DMS79 treated with DMSO at 0.1 percent for 48 hours (cell line): ENCODE measurements around the gene OLFML3.
A peak's percentile ranks its signal among the peaks of the same experiment; 100 is the strongest.

Experiments used
- DNase-seq: peaks from one replicate; lab custom pipeline; 2025; lab: John Stamatoyannopoulos, UW

Gene OLFML3

DNA sequence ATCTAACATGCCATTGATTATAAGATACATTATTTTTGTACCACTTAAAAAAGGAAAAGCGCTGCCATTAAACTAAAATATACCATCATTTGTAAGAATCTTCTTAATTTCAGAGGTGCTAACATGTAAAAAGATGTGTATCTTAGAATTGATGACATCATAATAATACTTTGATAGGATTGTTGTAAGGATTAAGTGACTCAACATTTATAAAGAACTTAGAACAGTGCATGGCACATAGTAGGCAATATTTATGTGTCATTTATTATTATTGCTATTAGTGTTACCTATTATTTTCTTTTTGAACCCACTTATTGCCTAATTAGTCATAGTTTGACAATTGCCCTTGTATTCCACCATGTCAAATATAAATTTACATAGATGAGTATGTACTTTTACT lies 28.4 kb upstream of the OLFML3 start:
- DNase-seq, result no peak

DNA sequence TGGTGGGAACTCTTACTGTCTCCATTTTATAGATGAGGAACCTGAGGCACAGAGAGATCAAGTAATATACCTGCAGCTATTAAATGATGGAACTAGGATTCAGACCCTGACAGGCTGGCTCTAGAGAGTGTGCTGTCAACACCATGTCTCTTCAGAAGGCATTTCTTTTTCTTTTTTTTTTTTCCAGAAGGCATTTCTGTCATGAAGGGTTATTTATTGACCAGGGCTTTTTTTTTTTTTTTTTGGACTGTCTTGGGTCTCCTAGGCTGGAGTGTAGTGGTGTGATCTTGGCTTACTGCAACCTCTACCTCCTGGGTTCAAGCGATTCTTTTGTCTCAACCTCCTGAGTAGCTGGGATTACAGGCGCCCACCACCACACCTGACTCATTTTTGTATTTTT lies 27.6 kb upstream of the OLFML3 start:
- no peak for DNase-seq

DNA sequence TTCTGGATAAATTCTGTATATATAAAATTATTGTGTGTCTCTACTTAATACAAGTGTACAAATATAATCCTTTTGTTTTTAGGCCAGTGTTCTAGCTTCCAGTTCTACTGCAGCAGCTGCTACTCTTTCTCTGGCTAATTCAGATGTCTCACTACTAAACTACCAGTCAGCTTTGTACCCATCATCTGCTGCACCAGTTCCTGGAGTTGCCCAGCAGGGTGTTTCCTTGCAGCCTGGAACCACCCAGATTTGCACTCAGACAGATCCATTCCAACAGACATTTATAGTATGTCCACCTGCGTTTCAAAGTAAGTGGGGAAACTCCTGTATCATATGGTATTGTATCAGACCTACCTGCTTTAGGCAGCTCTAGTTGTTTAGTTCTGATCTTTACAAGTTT lies 21.3 kb upstream of the OLFML3 start:
- DNase-seq, result no peak

DNA sequence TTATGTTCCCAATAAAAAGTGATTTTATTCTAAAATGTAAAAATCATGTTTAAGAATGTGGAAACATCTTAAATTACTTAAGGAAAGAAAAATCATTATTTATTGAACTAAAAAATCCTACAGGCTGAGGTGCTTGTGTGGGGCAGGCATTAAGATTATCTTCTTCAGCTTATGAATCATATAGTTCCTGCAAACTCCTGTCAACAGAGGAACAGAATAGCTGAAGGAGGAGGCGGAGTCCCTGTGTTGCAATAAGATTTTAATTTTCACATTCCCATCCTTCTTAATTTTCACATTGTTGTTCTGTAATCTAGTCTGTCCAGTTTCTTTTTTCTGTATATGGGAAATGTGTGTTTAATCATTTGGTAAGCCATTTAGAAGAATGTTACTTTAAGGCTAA lies 20.6 kb upstream of the OLFML3 start:
- no peak for DNase-seq

DNA sequence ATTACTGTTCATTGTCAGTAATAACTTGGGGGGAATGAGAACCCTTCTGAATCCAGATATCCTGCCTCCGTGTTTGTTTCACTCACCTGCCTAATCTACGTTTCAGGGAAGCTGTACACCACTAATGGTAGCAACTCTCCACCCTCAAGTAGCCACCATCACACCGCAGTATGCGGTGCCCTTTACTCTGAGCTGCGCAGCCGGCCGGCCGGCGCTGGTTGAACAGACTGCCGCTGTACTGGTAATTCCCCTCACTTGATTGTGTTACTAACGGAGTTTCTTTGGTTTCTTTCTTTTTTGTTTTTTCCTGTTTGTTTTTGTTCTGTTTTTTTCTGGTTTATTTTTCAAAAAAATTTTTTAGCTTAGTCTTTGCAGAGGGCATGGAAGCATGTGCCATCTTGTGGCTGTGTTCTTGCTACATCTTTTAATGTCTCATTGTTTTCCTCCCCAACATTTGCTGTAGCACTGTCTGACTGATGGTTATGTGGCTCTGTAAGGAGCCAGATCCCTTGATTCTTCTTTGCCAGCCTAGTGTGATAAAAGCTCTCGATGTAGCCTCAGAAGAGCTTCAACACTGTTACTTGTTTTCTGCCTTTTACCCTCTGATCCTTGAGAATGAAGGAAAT lies 15.9 kb upstream of the OLFML3 start:
- DNase-seq, result no peak

DNA sequence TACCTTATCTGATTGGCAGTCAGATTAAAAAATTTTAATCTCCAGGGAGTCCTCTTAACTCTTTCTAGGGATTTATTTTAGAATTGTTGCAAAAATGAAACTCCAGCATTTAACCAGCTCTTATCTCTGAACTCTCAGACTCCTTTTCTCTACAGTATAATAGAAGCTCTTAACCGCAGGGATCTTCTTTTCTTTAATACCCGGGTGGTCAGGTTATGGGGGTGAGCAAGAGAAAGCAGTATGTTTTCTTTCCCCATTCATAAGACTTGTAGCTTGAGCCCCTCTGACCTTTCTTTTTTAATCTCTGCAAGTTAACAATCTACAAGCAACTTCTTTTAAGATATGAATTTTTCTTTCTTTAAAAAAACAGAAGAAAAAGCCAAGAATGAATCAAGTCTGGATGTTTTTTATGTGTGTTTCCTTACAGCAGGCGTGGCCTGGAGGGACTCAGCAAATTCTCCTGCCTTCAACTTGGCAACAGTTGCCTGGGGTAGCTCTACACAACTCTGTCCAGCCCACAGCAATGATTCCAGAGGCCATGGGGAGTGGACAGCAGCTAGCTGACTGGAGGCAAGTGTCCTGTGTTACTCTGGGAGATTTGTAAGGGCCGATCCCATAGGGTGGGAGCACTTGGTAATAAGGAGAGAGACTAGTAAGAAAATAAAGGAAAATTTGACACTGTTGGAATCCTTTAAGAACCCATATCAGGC lies 13.4 kb upstream of the OLFML3 start:
- no peak for DNase-seq

DNA sequence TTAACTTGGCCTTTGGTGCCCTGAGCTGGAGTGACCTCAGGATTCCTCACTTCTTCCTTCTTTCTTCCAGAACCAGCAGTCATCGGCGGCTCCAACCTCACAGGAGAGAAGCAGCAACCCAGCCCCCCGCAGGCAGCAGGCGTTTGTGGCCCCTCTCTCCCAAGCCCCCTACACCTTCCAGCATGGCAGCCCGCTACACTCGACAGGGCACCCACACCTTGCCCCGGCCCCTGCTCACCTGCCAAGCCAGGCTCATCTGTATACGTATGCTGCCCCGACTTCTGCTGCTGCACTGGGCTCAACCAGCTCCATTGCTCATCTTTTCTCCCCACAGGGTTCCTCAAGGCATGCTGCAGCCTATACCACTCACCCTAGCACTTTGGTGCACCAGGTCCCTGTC lies 6.3 kb upstream of the OLFML3 start:
- no peak for DNase-seq

DNA sequence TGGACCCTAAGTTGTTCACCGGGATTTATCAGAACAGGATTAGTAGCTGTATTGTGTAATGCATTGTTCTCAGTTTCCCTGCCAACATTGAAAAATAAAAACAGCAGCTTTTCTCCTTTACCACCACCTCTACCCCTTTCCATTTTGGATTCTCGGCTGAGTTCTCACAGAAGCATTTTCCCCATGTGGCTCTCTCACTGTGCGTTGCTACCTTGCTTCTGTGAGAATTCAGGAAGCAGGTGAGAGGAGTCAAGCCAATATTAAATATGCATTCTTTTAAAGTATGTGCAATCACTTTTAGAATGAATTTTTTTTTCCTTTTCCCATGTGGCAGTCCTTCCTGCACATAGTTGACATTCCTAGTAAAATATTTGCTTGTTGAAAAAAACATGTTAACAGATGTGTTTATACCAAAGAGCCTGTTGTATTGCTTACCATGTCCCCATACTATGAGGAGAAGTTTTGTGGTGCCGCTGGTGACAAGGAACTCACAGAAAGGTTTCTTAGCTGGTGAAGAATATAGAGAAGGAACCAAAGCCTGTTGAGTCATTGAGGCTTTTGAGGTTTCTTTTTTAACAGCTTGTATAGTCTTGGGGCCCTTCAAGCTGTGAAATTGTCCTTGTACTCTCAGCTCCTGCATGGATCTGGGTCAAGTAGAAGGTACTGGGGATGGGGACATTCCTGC lies 3.9 kb upstream of the OLFML3 start:
- no peak for DNase-seq

DNA sequence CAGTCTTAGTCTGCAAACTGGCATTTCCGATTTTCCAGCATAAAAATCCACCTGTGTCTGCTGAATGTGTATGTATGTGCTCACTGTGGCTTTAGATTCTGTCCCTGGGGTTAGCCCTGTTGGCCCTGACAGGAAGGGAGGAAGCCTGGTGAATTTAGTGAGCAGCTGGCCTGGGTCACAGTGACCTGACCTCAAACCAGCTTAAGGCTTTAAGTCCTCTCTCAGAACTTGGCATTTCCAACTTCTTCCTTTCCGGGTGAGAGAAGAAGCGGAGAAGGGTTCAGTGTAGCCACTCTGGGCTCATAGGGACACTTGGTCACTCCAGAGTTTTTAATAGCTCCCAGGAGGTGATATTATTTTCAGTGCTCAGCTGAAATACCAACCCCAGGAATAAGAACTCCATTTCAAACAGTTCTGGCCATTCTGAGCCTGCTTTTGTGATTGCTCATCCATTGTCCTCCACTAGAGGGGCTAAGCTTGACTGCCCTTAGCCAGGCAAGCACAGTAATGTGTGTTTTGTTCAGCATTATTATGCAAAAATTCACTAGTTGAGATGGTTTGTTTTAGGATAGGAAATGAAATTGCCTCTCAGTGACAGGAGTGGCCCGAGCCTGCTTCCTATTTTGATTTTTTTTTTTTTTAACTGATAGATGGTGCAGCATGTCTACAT lies 2.5 kb upstream of the OLFML3 start:
- DNase-seq, result no peak

DNA sequence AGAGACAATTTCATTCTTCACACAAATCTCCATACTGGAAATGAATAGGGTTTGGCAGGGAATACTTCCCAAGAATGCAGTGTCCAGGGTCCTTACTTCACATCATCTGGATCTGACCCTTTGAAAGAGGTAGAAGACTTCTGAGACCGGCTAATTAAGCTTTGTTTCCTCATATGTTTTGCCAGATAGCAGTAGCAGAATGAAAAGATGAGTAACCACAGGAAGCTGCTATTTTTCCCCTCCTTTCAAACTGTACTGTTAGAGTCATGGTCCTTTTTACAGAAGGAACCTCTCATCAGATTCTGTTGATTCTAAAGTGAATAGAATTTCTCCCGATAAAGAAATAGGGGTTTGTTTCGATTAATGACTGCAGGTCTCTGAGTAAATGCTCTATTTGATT lies 1.4 kb upstream of the OLFML3 start:
- DNase-seq, result no peak

DNA sequence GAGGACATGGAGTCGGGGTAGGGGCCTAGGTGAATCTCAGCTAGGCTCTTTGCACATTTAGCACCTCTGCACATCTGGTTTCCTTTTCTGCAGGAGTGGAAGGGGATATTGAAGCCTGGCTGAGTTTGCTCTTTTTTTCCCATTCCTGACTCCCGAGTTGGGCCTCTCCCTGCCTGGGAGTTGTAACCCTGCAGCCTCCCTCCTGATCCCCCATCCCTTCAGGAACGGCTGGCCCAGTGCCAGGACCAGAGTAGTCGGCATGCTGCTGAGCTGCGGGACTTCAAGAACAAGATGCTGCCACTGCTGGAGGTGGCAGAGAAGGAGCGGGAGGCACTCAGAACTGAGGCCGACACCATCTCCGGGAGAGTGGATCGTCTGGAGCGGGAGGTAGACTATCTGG lies 836 bp downstream of the OLFML3 start:
- peak; percentile 52 for DNase-seq

DNA sequence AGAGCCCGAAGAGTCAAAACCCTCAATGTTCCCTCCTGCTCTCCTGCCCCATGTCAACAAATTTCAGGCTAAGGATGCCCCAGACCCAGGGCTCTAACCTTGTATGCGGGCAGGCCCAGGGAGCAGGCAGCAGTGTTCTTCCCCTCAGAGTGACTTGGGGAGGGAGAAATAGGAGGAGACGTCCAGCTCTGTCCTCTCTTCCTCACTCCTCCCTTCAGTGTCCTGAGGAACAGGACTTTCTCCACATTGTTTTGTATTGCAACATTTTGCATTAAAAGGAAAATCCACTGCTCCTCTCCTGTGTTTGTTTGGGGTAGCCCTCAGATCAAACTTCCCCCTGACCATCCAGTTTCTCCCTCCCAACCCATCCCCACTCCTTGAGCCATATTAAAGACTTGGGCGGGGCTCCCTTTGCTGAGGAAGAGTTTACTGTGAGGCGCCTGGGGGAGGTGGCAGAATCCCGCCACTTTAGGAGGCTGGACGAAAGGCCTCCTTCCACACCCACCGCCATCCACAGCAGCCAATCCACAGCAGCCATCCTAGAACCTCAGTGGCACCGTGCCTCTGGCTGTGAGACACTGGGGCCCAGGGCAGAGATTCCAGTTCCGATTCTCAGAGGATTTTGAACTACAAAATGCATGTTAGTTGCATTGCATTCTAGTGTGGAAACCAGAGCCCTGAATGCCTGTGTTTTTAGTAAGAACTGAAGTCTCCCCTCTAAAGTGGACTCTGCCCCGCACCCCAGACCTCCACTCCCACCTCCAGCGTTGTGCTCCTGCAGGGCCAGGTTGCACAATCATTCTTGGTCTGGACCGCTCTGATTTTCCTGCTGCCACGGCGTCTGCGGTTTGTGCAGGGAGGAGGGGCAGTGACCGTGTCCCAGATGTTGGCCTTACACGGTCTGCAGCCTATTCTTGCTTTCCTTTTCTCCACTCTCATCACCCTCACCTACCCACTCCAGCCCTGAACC lies 3.0 kb downstream of the OLFML3 start:
- no peak for DNase-seq

DNA sequence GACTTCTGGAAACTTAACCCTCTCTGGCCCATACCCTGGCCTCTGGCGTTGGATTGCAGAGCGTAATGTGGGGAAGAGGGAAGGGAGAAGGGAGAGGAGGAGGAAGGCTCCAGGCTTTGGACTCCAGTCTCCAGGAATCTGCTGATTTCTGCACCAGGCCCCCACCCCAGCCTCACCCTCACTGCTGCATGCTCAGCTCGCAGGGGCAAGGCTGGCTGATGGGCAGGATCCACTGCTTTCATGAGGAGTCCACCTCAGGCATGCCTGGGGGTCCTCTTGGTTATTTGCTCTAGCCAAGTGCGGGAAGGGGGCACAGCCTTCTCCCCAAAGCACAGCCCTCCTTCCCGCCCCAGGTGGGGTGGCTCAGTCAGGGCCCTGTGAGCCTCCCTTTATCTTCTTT lies 3.7 kb downstream of the OLFML3 start:
- DNase-seq, result no peak

DNA sequence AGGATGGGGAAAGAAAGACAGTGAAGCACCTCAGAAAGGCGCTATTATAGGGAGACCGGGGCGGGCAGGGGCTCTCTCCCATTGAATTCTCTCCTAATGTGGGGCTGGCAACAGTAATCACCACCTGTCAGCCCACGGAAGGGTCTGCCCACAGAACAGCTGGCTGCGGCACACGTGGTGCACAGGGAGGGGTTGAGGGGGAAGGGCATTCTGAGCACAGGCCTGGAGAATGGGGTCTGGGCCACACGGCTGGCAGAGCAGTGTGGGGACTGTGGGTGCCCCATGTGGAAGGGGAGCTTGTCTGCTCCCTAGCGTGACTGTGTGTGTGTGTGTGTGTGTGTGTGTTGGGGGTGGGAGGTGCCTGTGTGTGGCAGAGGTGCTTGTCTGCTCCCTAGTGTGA lies 4.1 kb downstream of the OLFML3 start:
- no peak for DNase-seq

DNA sequence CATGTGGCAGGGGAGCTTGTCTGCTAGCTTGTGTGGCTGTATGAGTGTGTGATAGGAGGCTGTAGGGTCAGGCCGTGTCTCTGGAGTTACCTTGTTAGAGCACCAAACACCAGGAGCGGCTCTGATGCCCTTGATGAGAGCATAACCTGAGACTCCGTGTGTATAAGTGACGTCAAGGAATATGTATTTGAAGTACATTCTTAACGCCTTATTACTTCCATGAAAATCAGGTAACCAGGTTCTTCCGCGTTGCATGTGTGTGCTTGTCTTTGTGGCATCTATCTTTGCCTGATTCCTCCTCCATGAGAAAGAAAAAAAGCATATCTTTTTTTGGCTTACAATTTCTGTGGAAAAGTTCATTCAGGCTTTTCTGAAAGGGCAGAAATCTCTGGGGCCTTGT lies 4.6 kb downstream of the OLFML3 start:
- DNase-seq, result no peak

DNA sequence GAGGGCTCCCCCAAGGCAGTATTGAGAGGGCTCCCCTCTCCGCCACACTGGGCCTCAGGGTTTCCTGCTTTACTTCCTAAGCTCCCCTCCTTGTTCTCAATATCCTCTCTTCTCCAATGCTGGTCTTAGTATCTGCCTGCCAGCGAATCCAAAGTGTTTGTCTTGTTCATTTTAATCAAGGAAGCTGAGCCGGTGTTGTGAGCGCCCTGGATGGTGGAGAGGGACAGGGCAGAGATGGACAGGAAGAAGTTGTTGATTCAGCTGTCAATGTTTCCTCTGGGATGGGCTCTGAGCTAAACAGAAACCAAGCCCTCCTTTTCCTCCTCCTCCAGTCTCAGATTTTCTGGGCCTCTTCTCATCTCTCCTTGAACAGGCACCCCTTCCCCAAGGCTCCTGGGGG lies 5.4 kb downstream of the OLFML3 start:
- DNase-seq, result no peak

DNA sequence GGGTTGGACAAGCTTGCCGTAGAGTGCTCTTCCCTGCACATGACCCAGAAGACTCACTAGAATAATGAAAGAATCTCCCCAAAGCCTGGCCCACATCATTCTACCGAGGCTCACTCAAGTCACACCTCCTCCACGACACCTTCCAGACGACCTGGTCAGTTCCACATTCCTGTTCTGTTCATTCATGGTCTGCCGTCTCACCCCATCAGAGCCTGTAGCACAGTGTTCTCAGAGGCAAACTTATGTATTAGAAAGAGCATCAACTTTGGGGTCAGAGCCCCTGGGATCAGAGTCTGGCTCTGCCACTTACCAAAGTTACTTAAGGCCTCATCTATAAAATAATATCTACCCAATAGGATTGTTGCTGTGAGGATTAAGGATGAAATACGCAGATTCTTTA lies 7.5 kb downstream of the OLFML3 start:
- no peak for DNase-seq

DNA sequence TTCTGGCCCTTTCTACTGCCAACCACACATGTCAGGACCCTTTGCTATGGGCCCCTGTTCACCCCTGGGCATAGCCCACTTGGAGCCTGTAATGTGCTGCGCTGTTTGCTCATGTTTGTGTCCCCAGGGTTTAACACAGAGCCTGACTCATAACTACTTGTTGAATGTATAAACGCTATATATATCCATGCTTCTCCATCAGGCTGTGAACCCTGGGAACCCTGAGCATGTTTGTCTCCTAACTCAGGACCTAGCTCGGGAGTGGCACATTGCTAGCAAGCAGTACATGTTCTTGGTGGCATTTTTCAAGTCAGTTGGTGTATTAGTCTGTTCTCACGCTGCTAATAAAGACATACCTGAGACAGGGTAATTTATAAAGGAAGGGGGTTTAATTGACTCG lies 8.0 kb downstream of the OLFML3 start:
- no peak for DNase-seq

DNA sequence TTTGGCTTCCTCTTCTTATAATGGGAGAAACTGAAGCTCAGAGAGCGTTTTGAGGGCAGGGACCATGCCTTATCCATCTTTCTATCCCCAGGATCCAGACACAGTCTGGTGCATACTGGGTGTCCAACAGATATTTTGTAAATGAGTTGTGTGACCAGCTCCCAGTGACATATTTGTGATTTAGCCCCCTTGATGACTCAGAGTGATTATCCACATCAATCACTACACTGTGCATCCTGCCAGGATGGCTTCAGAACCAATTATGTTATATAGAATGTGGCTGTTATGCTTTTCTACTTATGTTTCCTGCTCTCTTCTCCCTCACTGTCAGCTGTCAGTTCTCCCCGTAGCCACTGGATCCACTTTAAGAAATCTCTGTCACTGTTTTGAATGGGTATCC lies 11.3 kb downstream of the OLFML3 start:
- no peak for DNase-seq

DNA sequence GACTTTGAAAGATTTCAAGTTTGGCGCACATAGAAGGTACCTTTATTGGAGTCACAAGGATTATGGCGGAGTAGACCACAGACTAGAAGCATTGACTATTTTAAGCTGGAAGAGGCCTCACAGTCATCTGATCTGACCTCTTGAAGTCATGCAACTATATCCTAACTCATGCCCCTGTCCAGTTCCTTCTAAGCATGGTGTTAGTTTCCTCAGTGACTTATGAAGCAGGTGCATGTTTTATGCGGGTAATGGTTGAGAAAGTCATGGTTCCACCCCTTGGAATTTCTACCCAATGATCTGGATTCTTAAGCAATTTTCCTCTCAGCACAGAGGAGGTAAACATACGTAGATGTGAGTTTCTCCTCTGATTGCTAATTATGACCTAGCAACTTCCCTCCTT lies 11.7 kb downstream of the OLFML3 start:
- DNase-seq, result peak; percentile 80

DNA sequence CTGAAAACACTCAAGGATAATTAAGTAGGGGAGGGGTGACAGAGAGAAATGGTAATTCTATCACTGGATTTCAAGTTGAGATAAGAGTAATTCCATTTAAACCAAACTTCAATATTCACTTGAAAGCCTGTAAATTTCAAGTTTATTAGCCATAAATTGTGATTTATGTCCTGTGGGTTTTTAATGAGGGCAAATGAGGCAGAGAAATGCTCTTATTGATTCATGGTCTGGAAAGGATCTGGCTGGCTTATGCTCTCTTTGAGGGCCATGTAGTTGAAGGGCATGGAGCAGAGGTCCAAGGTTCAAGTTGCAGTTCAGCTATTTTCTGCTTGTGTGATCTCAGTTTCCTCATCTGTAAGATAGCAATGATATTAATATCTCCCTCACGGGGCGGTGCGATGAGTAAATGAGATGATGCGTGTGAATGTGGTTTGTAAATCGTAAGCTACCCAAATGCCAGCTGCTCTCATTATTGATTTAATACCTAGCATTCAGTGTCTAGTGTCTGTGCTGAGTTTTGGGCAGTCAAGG lies 12.3 kb downstream of the OLFML3 start:
- peak; percentile 80 for DNase-seq

DNA sequence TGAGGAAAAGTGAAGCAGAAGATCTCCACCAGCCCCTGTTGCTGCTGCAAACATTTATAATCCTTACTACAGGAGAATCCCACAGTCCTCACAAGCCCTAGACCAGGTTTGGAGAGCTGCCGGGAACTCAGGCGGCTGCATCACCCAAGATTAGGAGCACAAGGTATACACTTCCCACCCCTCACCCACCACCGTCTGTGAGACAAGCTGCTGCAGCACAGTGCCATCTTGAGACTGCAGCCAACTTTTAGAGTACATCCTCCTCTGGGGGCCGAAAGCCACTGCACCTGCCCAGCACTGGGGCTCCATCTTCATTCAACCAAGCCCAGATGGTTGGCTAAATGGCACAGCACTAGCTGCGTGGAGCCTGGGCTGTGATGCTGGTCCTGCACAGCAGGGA lies 13.8 kb downstream of the OLFML3 start:
- DNase-seq, result no peak
